HL-60 (cell line): Measurements from ENCODE around the gene MLXIPL.

Experiments
- DNase-seq, 2 experiments: peaks; one replicate each; pipeline ENCODE4 v3.0.0-alpha.2; 2010 to 2020; ENCODE audit warnings: low read depth in 1 of 2, low spot score in 1 of 2
- H3K27ac ChIP-seq: fragments of 250-450 bp; sonication (Bioruptor Pico); replicated peaks from 2 replicates; pipeline ENCODE4 v1.5.1; 2020; ENCODE audit warnings: mild to moderate bottlenecking, moderate library complexity
- H3K27me3 ChIP-seq: fragments of 250-450 bp; sonication (Bioruptor Pico); 2 replicates; pipeline ENCODE4 v1.5.1; 2021; ENCODE audit warnings: mild to moderate bottlenecking, moderate library complexity; ENCODE audit not compliant: insufficient read depth, poor library complexity, severe bottlenecking
- H3K4me3 ChIP-seq: replicated peaks from 2 replicates; pipeline ENCODE4 v1.5.1; 2011; ENCODE audit warnings: mild to moderate bottlenecking, control low read depth, low read length; ENCODE audit not compliant: insufficient read depth
- GABPA ChIP-seq: IDR thresholded peaks from 2 replicates; pipeline ENCODE4 v1.6.1; 2012; ENCODE audit warnings: low read depth
- POLR2AphosphoS5 ChIP-seq: IDR thresholded peaks from 2 replicates; pipeline ENCODE4 v1.6.1; 2012; ENCODE audit warnings: low read depth
- SPI1 ChIP-seq: IDR thresholded peaks from 2 replicates; pipeline ENCODE4 v1.6.1; 2012; ENCODE audit warnings: low read depth, mild to moderate bottlenecking, borderline replicate concordance
- TF ChIP-seq, protein P1 (sequence below): IDR thresholded peaks from 2 replicates; pipeline ENCODE4 v1.6.1; 2012; ENCODE audit warnings: low read depth; ENCODE audit not compliant: insufficient replicate concordance
- TF ChIP-seq, protein P2 (sequence below): IDR thresholded peaks from one replicate; pipeline ENCODE4 v1.5.1; 2011; ENCODE audit warnings: low read length, control low read depth, inconsistent platforms; ENCODE audit not compliant: insufficient read depth

MLXIPL gene

DNA sequence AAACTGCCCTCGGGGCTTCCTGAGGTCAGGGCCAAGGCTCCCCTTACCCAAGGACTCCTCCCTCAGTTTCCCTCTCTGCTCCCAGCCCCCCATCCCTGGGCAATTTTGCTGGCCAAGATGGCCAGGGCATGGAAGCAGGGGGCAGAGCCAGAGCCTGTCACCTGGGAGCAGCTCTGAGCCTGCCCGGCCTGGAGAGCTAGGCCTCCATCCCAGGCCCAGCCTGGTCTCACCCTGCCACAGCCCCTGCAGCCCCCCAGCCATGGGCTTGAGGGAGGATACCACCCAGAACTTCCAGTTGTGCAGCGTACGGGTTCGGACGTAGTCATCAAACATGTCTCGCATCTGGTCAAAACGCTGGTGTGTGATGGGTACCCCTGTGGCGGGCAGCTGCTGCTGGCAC lies 29.0 kb downstream of the MLXIPL start:
- no peak overlapping the region for H3K4me3 ChIP-seq
- TF ChIP-seq SPI1 = no peak
- no peak for TF ChIP-seq GABPA
- no peak for TF ChIP-seq POLR2AphosphoS5
- TF ChIP-seq, protein P1, sequence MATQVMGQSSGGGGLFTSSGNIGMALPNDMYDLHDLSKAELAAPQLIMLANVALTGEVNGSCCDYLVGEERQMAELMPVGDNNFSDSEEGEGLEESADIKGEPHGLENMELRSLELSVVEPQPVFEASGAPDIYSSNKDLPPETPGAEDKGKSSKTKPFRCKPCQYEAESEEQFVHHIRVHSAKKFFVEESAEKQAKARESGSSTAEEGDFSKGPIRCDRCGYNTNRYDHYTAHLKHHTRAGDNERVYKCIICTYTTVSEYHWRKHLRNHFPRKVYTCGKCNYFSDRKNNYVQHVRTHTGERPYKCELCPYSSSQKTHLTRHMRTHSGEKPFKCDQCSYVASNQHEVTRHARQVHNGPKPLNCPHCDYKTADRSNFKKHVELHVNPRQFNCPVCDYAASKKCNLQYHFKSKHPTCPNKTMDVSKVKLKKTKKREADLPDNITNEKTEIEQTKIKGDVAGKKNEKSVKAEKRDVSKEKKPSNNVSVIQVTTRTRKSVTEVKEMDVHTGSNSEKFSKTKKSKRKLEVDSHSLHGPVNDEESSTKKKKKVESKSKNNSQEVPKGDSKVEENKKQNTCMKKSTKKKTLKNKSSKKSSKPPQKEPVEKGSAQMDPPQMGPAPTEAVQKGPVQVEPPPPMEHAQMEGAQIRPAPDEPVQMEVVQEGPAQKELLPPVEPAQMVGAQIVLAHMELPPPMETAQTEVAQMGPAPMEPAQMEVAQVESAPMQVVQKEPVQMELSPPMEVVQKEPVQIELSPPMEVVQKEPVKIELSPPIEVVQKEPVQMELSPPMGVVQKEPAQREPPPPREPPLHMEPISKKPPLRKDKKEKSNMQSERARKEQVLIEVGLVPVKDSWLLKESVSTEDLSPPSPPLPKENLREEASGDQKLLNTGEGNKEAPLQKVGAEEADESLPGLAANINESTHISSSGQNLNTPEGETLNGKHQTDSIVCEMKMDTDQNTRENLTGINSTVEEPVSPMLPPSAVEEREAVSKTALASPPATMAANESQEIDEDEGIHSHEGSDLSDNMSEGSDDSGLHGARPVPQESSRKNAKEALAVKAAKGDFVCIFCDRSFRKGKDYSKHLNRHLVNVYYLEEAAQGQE = no peak
- TF ChIP-seq, protein P2, sequence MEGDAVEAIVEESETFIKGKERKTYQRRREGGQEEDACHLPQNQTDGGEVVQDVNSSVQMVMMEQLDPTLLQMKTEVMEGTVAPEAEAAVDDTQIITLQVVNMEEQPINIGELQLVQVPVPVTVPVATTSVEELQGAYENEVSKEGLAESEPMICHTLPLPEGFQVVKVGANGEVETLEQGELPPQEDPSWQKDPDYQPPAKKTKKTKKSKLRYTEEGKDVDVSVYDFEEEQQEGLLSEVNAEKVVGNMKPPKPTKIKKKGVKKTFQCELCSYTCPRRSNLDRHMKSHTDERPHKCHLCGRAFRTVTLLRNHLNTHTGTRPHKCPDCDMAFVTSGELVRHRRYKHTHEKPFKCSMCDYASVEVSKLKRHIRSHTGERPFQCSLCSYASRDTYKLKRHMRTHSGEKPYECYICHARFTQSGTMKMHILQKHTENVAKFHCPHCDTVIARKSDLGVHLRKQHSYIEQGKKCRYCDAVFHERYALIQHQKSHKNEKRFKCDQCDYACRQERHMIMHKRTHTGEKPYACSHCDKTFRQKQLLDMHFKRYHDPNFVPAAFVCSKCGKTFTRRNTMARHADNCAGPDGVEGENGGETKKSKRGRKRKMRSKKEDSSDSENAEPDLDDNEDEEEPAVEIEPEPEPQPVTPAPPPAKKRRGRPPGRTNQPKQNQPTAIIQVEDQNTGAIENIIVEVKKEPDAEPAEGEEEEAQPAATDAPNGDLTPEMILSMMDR = no peak
- peaks cover 11% of the 10 kb centered on the region for H3K27me3 ChIP-seq
- H3K27ac ChIP-seq = no peak overlapping the region
- no peak for DNase-seq

DNA sequence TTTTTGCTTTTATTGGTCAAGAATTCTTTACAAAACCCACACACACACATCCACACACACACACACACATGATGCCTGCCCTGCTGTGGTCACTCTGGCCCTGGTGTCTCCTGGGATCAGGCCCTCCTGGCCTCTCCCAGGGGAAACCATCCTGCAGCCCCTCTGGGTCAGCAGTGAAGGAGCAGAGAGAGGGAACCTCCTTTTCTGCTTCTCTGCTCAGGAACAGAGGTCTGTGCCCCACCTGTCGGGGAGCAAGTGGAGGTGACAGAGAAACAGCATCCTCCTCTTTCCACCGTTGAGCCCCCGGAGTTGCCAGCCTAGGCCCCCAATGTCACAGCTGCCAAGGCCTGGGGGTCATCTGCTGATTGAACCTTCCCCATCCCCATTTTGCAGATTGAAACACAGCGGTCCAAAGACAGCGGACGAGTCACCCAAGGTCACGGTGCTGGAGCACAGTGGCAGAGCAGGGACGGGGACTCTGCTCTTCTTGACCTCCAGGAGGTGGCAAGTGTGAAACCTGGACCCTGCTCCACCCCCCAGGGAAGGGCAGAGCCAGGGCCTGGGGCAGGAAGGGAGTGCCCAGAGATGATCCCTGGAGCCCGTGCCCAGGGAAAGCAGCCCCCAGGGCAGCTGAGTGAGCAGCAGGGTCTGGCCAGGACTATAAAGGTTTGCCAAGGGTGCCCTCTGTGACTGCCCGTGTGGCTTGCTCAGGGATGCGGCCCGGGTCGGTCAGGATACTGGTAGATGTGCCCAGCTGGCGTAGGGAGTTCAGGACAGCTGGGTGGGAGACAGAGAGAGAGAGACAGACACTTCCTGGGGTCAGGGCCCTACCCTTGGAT lies 30.9 kb downstream of the MLXIPL start:
- Histone ChIP-seq H3K4me3 (no peak overlapping the region), H3K27me3 (peaks cover 3% of the 10 kb centered on the region), H3K27ac (no peak overlapping the region)
- DNase-seq = no peak
- no peak for TF ChIP-seq POLR2AphosphoS5
- TF ChIP-seq GABPA = no peak
- TF ChIP-seq SPI1 = no peak
- TF ChIP-seq, protein P2 = no peak
- TF ChIP-seq, protein P1 = no peak

DNA sequence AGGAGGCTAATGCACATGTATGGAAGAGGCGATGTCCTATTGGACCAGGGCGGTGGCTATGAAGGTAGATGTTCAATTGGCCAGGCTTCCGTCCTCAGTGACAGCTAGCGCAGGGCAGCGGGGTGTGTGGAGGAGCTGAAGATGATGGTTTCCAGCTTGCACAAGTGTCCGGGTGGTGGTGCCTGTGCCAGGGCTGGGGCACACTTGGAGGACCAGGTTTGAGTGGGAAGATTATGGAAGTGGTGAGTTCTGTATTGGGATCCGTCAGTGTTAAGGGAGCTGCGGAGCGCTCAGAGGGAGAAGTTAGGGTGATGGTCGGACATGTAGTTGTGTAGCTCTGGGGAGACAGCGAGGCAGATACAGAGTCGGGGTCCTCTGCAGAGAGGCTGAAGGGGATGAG lies 37.4 kb downstream of the MLXIPL start:
- no peak for TF ChIP-seq SPI1
- TF ChIP-seq GABPA = no peak
- TF ChIP-seq, protein P1 = no peak
- TF ChIP-seq, protein P2 = no peak
- no peak for TF ChIP-seq POLR2AphosphoS5
- H3K4me3 ChIP-seq = no peak overlapping the region
- H3K27ac ChIP-seq = no peak overlapping the region
- H3K27me3 ChIP-seq = no peaks in the 10 kb centered on the region
- DNase-seq = no peak
